Endothelial cell (in vitro differentiated cells): ENCODE data around the gene SNPH. TPM values are rescaled to one million over a fixed set of nuclear protein-coding genes. Genes with fewer than 3 reads are reported as not detected.
A peak's percentile ranks its signal among the peaks of the same experiment; 100 is the strongest.

Experiments
- DNase-seq: peaks from one replicate; pipeline ENCODE4 v3.0.0; 2021; ENCODE audit warnings: low spot score
- H3K27ac Mint-ChIP-seq: one replicate; pipeline ENCODE4 v1.8.0; 2021; ENCODE audit warnings: mixed read lengths, inconsistent platforms; ENCODE audit not compliant: unreplicated experiment
- H3K27me3 Mint-ChIP-seq: one replicate; pipeline ENCODE4 v1.8.0; 2021; ENCODE audit warnings: mild to moderate bottlenecking, moderate library complexity, mixed read lengths, inconsistent platforms; ENCODE audit not compliant: unreplicated experiment
- H3K36me3 Mint-ChIP-seq: one replicate; pipeline ENCODE4 v1.8.0; 2021; ENCODE audit warnings: mild to moderate bottlenecking, low read depth, mixed read lengths, inconsistent platforms; ENCODE audit not compliant: unreplicated experiment
- H3K4me1 Mint-ChIP-seq: one replicate; pipeline ENCODE4 v1.8.0; 2021; ENCODE audit warnings: mild to moderate bottlenecking, mixed read lengths, inconsistent platforms; ENCODE audit not compliant: unreplicated experiment
- H3K4me3 Mint-ChIP-seq: one replicate; pipeline ENCODE4 v1.8.0; 2021; ENCODE audit warnings: mild to moderate bottlenecking, mixed read lengths, inconsistent platforms; ENCODE audit not compliant: unreplicated experiment
- H3K9me3 Mint-ChIP-seq: one replicate; pipeline ENCODE4 v1.8.0; 2021; ENCODE audit warnings: mixed read lengths, inconsistent platforms; ENCODE audit not compliant: unreplicated experiment
- CTCF ChIP-seq: fragments of 200-600 bp; sonication (generic); IDR thresholded peaks from one replicate; pipeline ENCODE4 v1.5.0; 2021; ENCODE audit warnings: antibody characterized with exemption; ENCODE audit not compliant: unreplicated experiment
- total RNA-seq: library from RNA; stranded (reverse); fragmentation: NEBNext Ultra II Directional; extraction: Animal tissue kit (Norgen Biotek cat#: 25700); gene quantifications from one replicate; pipeline ENCODE4 v1.2.1, GENCODE V29; 2021; ENCODE audit not compliant: unreplicated experiment

The SNPH gene
- total RNA-seq, 1 donor from 2014 or later, result 8.4 TPM

- Mint-ChIP-seq H3K36me3 (peaks cover 4% of the 10 kb centered on the region), H3K4me3 (no peak overlapping the region), H3K4me1 (peaks cover 29% of the 10 kb centered on the region), H3K27me3 (peaks cover 7% of the 10 kb centered on the region), H3K27ac (no peak overlapping the region), H3K9me3 (no peaks in the 10 kb centered on the region)
- no peak for DNase-seq
- no peak for TF ChIP-seq CTCF
Measured at GRCh38 chr20:1334761-1335160, 68.7 kb downstream of the SNPH start.

GRCh38 chr20:1335961-1336698 is 70.0 kb downstream of the SNPH start:
- H3K4me1 Mint-ChIP-seq, result peaks cover 26% of the 10 kb centered on the region
- no peak for TF ChIP-seq CTCF

GRCh38 chr20:1336699-1337367 is 70.7 kb downstream of the SNPH start:
- no peak for TF ChIP-seq CTCF
- Mint-ChIP-seq H3K27ac (peak overlapping the region; percentile 82), H3K36me3 (no peaks in the 10 kb centered on the region), H3K27me3 (peaks cover 5% of the 10 kb centered on the region), H3K4me1 (peaks cover 26% of the 10 kb centered on the region), H3K9me3 (no peaks in the 10 kb centered on the region), H3K4me3 (no peak overlapping the region)
- DNase-seq, result no peak

More at GRCh38 chr20:1335961-1336698, 70.0 kb downstream of the SNPH start:
- no peak for DNase-seq
- H3K27me3 Mint-ChIP-seq, result peaks cover 5% of the 10 kb centered on the region
- H3K36me3 Mint-ChIP-seq, result peaks cover 2% of the 10 kb centered on the region
- peak overlapping the region; percentile 82 for H3K27ac Mint-ChIP-seq
- no peaks in the 10 kb centered on the region for H3K9me3 Mint-ChIP-seq
- no peak overlapping the region for H3K4me3 Mint-ChIP-seq

- H3K36me3 Mint-ChIP-seq, result peaks cover 3% of the 10 kb centered on the region
- no peaks in the 10 kb centered on the region for H3K9me3 Mint-ChIP-seq
- H3K4me1 Mint-ChIP-seq, result peaks cover 26% of the 10 kb centered on the region
- TF ChIP-seq CTCF, result no peak
- peak overlapping the region; percentile 34 for H3K4me3 Mint-ChIP-seq
- H3K27me3 Mint-ChIP-seq, result peaks cover 5% of the 10 kb centered on the region
- H3K27ac Mint-ChIP-seq, result peak overlapping the region; percentile 93
- no peak for DNase-seq
Measured at GRCh38 chr20:1337441-1337840, 71.3 kb downstream of the SNPH start.

GRCh38 chr20:1338096-1338495 is 72.0 kb downstream of the SNPH start:
- H3K36me3 Mint-ChIP-seq, result peaks cover 5% of the 10 kb centered on the region
- no peak for DNase-seq
- peaks cover 5% of the 10 kb centered on the region for H3K27me3 Mint-ChIP-seq
- H3K4me3 Mint-ChIP-seq, result no peak overlapping the region
- H3K27ac Mint-ChIP-seq, result no peak overlapping the region
- peaks cover 26% of the 10 kb centered on the region for H3K4me1 Mint-ChIP-seq
- TF ChIP-seq CTCF, result no peak
- H3K9me3 Mint-ChIP-seq, result no peaks in the 10 kb centered on the region
